Thyroid gland (tissue), 4 donors: ENCODE results near the gene TGIF1. TPM values are rescaled to one million over a fixed set of nuclear protein-coding genes. Genes with fewer than 3 reads are reported as not detected.

ENCODE experiments used
- DNase-seq, 2 donors: peaks; one replicate each; pipeline ENCODE4 v3.0.0-alpha.2; 2019
- H3K27ac ChIP-seq, 3 donors: fragments of 200-600 bp; sonication (generic); 1 replicate in 2 of 3; 2 replicates in 1 of 3; pipeline ENCODE4 v1.5.1; 2016 to 2019; ENCODE audit warnings: mild to moderate bottlenecking in 1 of 3, moderate library complexity in 1 of 3
- H3K27me3 ChIP-seq: fragments of 200-600 bp; sonication (generic); one replicate; pipeline ENCODE4 v1.5.1; 2019
- H3K36me3 ChIP-seq, 2 donors: fragments of 200-600 bp; sonication (generic); one replicate each; pipeline ENCODE4 v1.5.1; 2016 to 2019
- H3K4me1 ChIP-seq, 2 donors: fragments of 200-600 bp; sonication (generic); one replicate each; pipeline ENCODE4 v1.5.1; 2017 to 2019
- H3K4me3 ChIP-seq, 3 donors: fragments of 200-600 bp; sonication (generic); replicated peaks in 1 of 3; 1 replicate in 2 of 3; 2 replicates in 1 of 3; pipeline ENCODE4 v1.5.1; 2016; ENCODE audit warnings: mild to moderate bottlenecking in 1 of 3
- H3K9me3 ChIP-seq: fragments of 200-600 bp; sonication (generic); one replicate; pipeline ENCODE4 v1.5.1; 2017
- POLR2A ChIP-seq, 2 donors: fragments of 450-650 bp; IDR thresholded peaks; one replicate each; pipeline ENCODE4 v1.6.1; 2017; ENCODE audit warnings: antibody characterized with exemption in 2 of 2, mild to moderate bottlenecking in 2 of 2, moderate library complexity in 1 of 2
- WGBS, 2 donors: methylation state at CpG; one replicate each; pipeline ENCODE4 v1.1.5; 2017; 5-methylcytosine and 5-hydroxymethylcytosine counted together
- intact Hi-C: fragments of 100-400 bp; cut with DNase I; formaldehyde crosslinking; loops from one replicate; pipeline ENCODE4 v1.15.1; 2023
- total RNA-seq, 4 donors: library from RNA; depleted of rRNA; stranded (reverse); fragments of >200 nt; gene quantifications; one replicate each; pipeline ENCODE4 v1.2.3, GENCODE V29; 2016
- TF ChIP-seq, protein P1 (sequence below), 6 experiments: fragments of 200-600 bp in 3 of 6; fragments of 450-650 bp in 3 of 6; sonication (generic) in 3 of 6; IDR thresholded peaks; one replicate each; pipeline ENCODE4 v1.5.1; 2016 to 2019; ENCODE audit warnings: antibody characterized with exemption in 6 of 6, mild to moderate bottlenecking in 2 of 6, inconsistent platforms in 1 of 6, moderate library complexity in 1 of 6

The TGIF1 gene
- total RNA-seq, 4 donors from 2014 or later = 46.4 to 62.3 (median 52.3) TPM

GRCh38 chr18:3495691-3496430 is 45.9 kb downstream of the TGIF1 start:
- WGBS, 2 donors = 76 to 85% methylated on average over 7 of the region's 7 CpGs
- TF ChIP-seq, protein P1, sequence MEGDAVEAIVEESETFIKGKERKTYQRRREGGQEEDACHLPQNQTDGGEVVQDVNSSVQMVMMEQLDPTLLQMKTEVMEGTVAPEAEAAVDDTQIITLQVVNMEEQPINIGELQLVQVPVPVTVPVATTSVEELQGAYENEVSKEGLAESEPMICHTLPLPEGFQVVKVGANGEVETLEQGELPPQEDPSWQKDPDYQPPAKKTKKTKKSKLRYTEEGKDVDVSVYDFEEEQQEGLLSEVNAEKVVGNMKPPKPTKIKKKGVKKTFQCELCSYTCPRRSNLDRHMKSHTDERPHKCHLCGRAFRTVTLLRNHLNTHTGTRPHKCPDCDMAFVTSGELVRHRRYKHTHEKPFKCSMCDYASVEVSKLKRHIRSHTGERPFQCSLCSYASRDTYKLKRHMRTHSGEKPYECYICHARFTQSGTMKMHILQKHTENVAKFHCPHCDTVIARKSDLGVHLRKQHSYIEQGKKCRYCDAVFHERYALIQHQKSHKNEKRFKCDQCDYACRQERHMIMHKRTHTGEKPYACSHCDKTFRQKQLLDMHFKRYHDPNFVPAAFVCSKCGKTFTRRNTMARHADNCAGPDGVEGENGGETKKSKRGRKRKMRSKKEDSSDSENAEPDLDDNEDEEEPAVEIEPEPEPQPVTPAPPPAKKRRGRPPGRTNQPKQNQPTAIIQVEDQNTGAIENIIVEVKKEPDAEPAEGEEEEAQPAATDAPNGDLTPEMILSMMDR (IDR thresholded peaks at IDR 0.05) = no peak
- TF ChIP-seq POLR2A (IDR thresholded peaks at IDR 0.05) = no peak
- Histone ChIP-seq H3K27ac (no peak overlapping the region), H3K36me3 (no peaks in the 10 kb centered on the region), H3K4me1 (peaks cover 13 to 42% of the 10 kb centered on the region in 2 donors), H3K27me3 (no peaks in the 10 kb centered on the region), H3K9me3 (no peaks in the 10 kb centered on the region), H3K4me3 (no peak overlapping the region)
- intact Hi-C loops = no loop called here
- DNase-seq = no peak

DNA sequence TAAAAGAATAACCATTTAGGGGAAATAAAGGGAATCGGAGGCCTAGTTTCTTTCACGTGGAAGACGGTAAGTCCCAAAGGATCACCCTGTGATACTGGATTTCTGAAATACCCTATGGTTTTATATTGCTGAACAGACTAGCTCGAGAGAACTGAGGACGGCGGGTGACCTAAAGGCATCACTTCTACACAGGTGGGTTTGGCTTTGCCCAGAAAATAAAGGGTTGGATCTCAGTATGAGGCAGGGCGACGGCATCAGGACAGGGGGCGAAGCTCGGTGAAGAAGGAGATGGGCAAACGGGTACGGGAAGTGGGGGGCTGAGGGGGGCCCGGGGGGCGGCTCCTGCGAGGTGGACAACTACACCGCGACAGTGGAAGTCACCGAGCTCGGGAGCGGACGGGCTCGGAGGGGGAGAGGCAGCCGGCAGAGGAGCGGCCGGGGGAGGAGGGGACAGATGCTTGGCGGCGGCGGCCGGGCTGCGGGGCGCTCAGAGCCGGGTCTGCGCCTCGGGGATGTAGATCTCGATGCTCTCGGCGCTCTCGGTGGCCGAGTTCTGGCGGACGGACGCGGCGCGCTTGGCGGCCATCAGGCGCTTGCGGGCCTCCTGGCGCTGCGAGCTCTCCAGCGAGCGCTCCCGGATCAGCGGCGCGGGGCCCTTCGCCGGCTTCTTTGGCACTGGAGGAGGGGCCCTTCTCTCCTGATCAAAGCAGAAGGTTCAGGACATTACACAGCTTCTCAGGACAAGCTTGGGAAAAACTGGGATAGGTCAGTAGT is 48.9 kb downstream of the TGIF1 start:
- intact Hi-C loops = no loop called here
- Histone ChIP-seq H3K4me1 (peaks cover 4 to 22% of the 10 kb centered on the region in 2 donors), H3K9me3 (no peaks in the 10 kb centered on the region), H3K27ac (peak overlapping the region in 1 of 3 donors; percentile 22), H3K27me3 (no peaks in the 10 kb centered on the region), H3K36me3 (no peaks in the 10 kb centered on the region), H3K4me3 (peak overlapping the region in 2 of 3 donors; percentile 28 to 30)
- TF ChIP-seq POLR2A (IDR thresholded peaks at IDR 0.05) = no peak
- TF ChIP-seq, protein P1 (IDR thresholded peaks at IDR 0.05) = no peak
- DNase-seq = peak; percentile 49 to 50
- WGBS, 2 donors = 27 to 45% methylated on average over 24 to 37 of the region's 58 CpGs

- no peaks in the 10 kb centered on the region for H3K36me3 ChIP-seq
- H3K27ac ChIP-seq = peak overlapping the region in 1 of 3 donors; percentile 22
- 47 to 52% methylated on average over 10 of the region's 10 CpGs for WGBS, 2 donors
- intact Hi-C loops = no loop called here
- no peaks in the 10 kb centered on the region for H3K9me3 ChIP-seq
- TF ChIP-seq, protein P1 (IDR thresholded peaks at IDR 0.05) = no peak
- no peak for TF ChIP-seq POLR2A (IDR thresholded peaks at IDR 0.05)
- peaks cover 4 to 16% of the 10 kb centered on the region in 2 donors for H3K4me1 ChIP-seq
- H3K4me3 ChIP-seq = peak overlapping the region in 1 of 3 donors; percentile 28
- H3K27me3 ChIP-seq = no peaks in the 10 kb centered on the region
- DNase-seq = no peak
These were observed 49.5 kb downstream of the TGIF1 start for GRCh38 chr18:3499501-3499900.

DNA sequence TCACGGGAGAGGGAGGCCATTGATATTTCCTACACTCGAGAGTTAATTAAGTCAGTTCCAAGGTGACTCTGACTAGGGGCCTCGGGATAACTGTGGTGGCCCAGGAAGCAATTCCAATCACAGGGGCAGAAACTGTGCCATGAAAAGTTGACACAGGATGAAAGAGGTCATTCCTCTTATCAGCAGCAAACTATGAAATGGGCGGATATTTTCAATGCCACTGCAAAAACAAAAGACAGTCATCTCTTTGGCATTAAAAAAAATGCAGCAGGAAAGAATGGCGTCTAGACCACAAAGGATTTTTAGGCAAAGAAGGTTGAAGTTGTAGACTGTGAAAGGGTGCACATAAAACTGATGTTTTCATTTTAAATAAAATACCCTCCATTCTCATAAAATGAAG is 50.0 kb downstream of the TGIF1 start:
- Histone ChIP-seq H3K9me3 (no peaks in the 10 kb centered on the region), H3K27me3 (no peaks in the 10 kb centered on the region), H3K36me3 (no peaks in the 10 kb centered on the region), H3K4me3 (no peak overlapping the region), H3K4me1 (peaks cover 4 to 11% of the 10 kb centered on the region in 2 donors), H3K27ac (no peak overlapping the region)
- no peak for DNase-seq
- 82 to 91% methylated on average over 5 of the region's 5 CpGs for WGBS, 2 donors
- intact Hi-C loops = no loop called here
- TF ChIP-seq, protein P1 (IDR thresholded peaks at IDR 0.05) = no peak
- no peak for TF ChIP-seq POLR2A (IDR thresholded peaks at IDR 0.05)

- no peak for TF ChIP-seq POLR2A (IDR thresholded peaks at IDR 0.05)
- TF ChIP-seq, protein P1 (IDR thresholded peaks at IDR 0.05) = no peak
- Histone ChIP-seq H3K36me3 (no peaks in the 10 kb centered on the region), H3K4me1 (peaks cover 4 to 10% of the 10 kb centered on the region in 2 donors), H3K9me3 (no peaks in the 10 kb centered on the region), H3K4me3 (no peak overlapping the region), H3K27ac (no peak overlapping the region), H3K27me3 (no peaks in the 10 kb centered on the region)
- no peak for DNase-seq
- intact Hi-C loops = no loop called here
- 84 to 92% methylated on average over 4 of the region's 4 CpGs for WGBS, 2 donors
These were observed 52.7 kb downstream of the TGIF1 start for GRCh38 chr18:3502650-3503049.
